H1 (cell line): ENCODE data around the gene PXDN. TPM values are rescaled to one million over a fixed set of nuclear protein-coding genes. Genes with fewer than 3 reads are reported as not detected.

Experiments used
- CHD2 ChIP-seq: IDR thresholded peaks from 2 replicates; pipeline ENCODE4 v1.6.1; 2012; ENCODE audit warnings: low read length, improper control_type of control experiment
- E2F6 ChIP-seq: IDR thresholded peaks from 2 replicates; pipeline ENCODE4 v1.6.1; 2012; ENCODE audit warnings: inconsistent platforms
- JUN ChIP-seq: IDR thresholded peaks from 2 replicates; pipeline ENCODE4 v1.6.1; 2011; ENCODE audit warnings: low read depth, mild to moderate bottlenecking, improper control_type of control experiment, low read length
- PHF8 ChIP-seq: fragments of 200-600 bp; sonication (generic); conservative IDR thresholded peaks from 2 replicates; pipeline ENCODE4 v1.7.1; 2012; ENCODE audit warnings: low read depth, mild to moderate bottlenecking, inconsistent platforms, low read length, moderate library complexity
- SIN3A ChIP-seq, 2 experiments: IDR thresholded peaks in 1 of 2; conservative IDR thresholded peaks in 1 of 2; 2 replicates each; pipeline ENCODE4 v1.6.1; 2011 to 2012; ENCODE audit warnings: low read length in 2 of 2, improper control_type of control experiment in 1 of 2, low read depth in 1 of 2, mild to moderate bottlenecking in 1 of 2
- SIRT6 ChIP-seq: IDR thresholded peaks from one replicate; pipeline ENCODE4 v1.7.1; 2012; ENCODE audit warnings: low read length, inconsistent platforms
- SIX5 ChIP-seq: IDR thresholded peaks from 2 replicates; pipeline ENCODE4 v1.6.1; 2011; ENCODE audit warnings: mild to moderate bottlenecking, low read depth, low read length
- polyA plus RNA-seq, 7 experiments: library from polyadenylated mRNA; depleted of rRNA in 3 of 7; stranded (reverse) in 5 of 7; unstranded in 2 of 7; fragments of >200 nt in 5 of 7; fragments of 200-250 nt in 2 of 7; gene quantifications; 1 replicate in 5 of 7; 2 replicates in 1 of 7; 4 replicates in 1 of 7; pipeline versions ENCODE4 v1.2.1 to v1.2.3, GENCODE V29; 2011 to 2013; ENCODE audit warnings: missing spikeins in 2 of 7, mixed read lengths in 2 of 7
- total RNA-seq: library from RNA; stranded (reverse); fragmentation: NEBNext Ultra II Directional; extraction: Animal tissue kit (Norgen Biotek cat#: 25700); gene quantifications from 2 replicates; pipeline ENCODE4 v1.2.1, GENCODE V29; 2021
- TF ChIP-seq, protein P1 (sequence below): fragments of 300-600 bp; sonication (generic); IDR thresholded peaks from 2 replicates; pipeline ENCODE4 v1.7.1; 2012; ENCODE audit warnings: low read length, moderate library complexity, mild to moderate bottlenecking, inconsistent platforms; ENCODE audit not compliant: insufficient replicate concordance

PXDN gene
- total and polyA plus RNA-seq, 2 of the 8 experiments (the other 6 are each of a cell fraction or from before 2014, with no cell fraction given) = 104 to 141 TPM

DNA sequence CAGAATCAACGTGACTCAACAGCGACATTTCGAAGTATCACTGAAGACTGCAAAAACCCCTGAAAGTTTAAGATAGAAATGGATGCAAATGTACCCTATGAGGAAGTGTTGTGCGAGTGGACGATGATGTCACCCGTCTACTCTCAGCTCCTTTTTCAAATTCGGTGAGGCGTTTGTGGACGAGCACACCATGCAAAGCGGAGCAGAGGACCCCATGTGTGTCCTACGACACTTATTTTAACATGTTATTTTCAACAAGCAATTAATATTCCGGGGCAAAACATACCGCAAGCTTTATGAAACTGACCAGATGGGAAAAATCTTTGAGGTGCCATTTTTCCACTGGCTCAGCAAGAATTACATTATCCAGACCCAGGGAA is 2.0 kb downstream of the PXDN start (continued):
- TF ChIP-seq, protein P1, sequence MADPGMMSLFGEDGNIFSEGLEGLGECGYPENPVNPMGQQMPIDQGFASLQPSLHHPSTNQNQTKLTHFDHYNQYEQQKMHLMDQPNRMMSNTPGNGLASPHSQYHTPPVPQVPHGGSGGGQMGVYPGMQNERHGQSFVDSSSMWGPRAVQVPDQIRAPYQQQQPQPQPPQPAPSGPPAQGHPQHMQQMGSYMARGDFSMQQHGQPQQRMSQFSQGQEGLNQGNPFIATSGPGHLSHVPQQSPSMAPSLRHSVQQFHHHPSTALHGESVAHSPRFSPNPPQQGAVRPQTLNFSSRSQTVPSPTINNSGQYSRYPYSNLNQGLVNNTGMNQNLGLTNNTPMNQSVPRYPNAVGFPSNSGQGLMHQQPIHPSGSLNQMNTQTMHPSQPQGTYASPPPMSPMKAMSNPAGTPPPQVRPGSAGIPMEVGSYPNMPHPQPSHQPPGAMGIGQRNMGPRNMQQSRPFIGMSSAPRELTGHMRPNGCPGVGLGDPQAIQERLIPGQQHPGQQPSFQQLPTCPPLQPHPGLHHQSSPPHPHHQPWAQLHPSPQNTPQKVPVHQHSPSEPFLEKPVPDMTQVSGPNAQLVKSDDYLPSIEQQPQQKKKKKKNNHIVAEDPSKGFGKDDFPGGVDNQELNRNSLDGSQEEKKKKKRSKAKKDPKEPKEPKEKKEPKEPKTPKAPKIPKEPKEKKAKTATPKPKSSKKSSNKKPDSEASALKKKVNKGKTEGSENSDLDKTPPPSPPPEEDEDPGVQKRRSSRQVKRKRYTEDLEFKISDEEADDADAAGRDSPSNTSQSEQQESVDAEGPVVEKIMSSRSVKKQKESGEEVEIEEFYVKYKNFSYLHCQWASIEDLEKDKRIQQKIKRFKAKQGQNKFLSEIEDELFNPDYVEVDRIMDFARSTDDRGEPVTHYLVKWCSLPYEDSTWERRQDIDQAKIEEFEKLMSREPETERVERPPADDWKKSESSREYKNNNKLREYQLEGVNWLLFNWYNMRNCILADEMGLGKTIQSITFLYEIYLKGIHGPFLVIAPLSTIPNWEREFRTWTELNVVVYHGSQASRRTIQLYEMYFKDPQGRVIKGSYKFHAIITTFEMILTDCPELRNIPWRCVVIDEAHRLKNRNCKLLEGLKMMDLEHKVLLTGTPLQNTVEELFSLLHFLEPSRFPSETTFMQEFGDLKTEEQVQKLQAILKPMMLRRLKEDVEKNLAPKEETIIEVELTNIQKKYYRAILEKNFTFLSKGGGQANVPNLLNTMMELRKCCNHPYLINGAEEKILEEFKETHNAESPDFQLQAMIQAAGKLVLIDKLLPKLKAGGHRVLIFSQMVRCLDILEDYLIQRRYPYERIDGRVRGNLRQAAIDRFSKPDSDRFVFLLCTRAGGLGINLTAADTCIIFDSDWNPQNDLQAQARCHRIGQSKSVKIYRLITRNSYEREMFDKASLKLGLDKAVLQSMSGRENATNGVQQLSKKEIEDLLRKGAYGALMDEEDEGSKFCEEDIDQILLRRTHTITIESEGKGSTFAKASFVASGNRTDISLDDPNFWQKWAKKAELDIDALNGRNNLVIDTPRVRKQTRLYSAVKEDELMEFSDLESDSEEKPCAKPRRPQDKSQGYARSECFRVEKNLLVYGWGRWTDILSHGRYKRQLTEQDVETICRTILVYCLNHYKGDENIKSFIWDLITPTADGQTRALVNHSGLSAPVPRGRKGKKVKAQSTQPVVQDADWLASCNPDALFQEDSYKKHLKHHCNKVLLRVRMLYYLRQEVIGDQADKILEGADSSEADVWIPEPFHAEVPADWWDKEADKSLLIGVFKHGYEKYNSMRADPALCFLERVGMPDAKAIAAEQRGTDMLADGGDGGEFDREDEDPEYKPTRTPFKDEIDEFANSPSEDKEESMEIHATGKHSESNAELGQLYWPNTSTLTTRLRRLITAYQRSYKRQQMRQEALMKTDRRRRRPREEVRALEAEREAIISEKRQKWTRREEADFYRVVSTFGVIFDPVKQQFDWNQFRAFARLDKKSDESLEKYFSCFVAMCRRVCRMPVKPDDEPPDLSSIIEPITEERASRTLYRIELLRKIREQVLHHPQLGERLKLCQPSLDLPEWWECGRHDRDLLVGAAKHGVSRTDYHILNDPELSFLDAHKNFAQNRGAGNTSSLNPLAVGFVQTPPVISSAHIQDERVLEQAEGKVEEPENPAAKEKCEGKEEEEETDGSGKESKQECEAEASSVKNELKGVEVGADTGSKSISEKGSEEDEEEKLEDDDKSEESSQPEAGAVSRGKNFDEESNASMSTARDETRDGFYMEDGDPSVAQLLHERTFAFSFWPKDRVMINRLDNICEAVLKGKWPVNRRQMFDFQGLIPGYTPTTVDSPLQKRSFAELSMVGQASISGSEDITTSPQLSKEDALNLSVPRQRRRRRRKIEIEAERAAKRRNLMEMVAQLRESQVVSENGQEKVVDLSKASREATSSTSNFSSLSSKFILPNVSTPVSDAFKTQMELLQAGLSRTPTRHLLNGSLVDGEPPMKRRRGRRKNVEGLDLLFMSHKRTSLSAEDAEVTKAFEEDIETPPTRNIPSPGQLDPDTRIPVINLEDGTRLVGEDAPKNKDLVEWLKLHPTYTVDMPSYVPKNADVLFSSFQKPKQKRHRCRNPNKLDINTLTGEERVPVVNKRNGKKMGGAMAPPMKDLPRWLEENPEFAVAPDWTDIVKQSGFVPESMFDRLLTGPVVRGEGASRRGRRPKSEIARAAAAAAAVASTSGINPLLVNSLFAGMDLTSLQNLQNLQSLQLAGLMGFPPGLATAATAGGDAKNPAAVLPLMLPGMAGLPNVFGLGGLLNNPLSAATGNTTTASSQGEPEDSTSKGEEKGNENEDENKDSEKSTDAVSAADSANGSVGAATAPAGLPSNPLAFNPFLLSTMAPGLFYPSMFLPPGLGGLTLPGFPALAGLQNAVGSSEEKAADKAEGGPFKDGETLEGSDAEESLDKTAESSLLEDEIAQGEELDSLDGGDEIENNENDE = no peak
- TF ChIP-seq SIN3A (conservative IDR thresholded peaks at IDR 0.05 in 1 of 2, IDR thresholded peaks at IDR 0.05 in 1 of 2; ENCODE audit: low read depth in 1 of 2, low read length in 2 of 2) = no peak
- no peak for TF ChIP-seq PHF8
- TF ChIP-seq E2F6 = no peak
- no peak for TF ChIP-seq SIX5
- no peak for TF ChIP-seq SIRT6
- no peak for TF ChIP-seq JUN
- TF ChIP-seq CHD2 = no peak
